Lower lobe of right lung (tissue), 2 donors: Measurements from ENCODE around the gene KCNIP3. TPM values are rescaled to one million over a fixed set of nuclear protein-coding genes. Genes with fewer than 3 reads are reported as not detected.

Experiments
- ATAC-seq, 2 donors: fragments of 200-7000 bp; cut with Tn5 transposase; one replicate each; pipeline ENCODE4 v1.9.1; 2020 to 2022; ENCODE audit warnings: mild to moderate bottlenecking in 2 of 2, moderate library complexity in 2 of 2
- DNase-seq: peaks from one replicate; pipeline ENCODE4 v3.0.0-alpha.2; 2020
- H3K27ac ChIP-seq: fragments of 200-600 bp; one replicate; pipeline ENCODE4 v1.8.0; 2022
- H3K27me3 ChIP-seq: fragments of 200-600 bp; one replicate; pipeline ENCODE4 v1.8.0; 2022; ENCODE audit warnings: low read depth
- H3K36me3 ChIP-seq: fragments of 200-600 bp; one replicate; pipeline ENCODE4 v1.8.0; 2022; ENCODE audit warnings: mild to moderate bottlenecking
- H3K4me1 ChIP-seq: fragments of 200-600 bp; one replicate; pipeline ENCODE4 v1.8.0; 2022
- H3K4me3 ChIP-seq: fragments of 200-600 bp; one replicate; pipeline ENCODE4 v1.8.0; 2022; ENCODE audit warnings: mild to moderate bottlenecking
- H3K9me3 ChIP-seq: fragments of 200-600 bp; one replicate; pipeline ENCODE4 v1.8.0; 2022
- CTCF ChIP-seq: fragments of 200-600 bp; IDR thresholded peaks from one replicate; pipeline ENCODE4 v1.8.0; 2022; ENCODE audit warnings: antibody characterized with exemption, mild to moderate bottlenecking
- intact Hi-C: fragments of 100-400 bp; cut with DNase I; formaldehyde crosslinking; loops from one replicate; pipeline ENCODE4 v1.11.0; 2022
- total RNA-seq: library from RNA; stranded (reverse); fragmentation: NEBNext Ultra II Directional; extraction: Animal tissue kit (Norgen Biotek cat#: 25700); gene quantifications from one replicate; pipeline ENCODE4 v1.2.1, GENCODE V29; 2021
- donor health status: DM: no; HTN: yes; CAD: no; lungs with severe emphysema.

Gene KCNIP3
- total RNA-seq, 1 donor from 2014 or later = 2.6 TPM

DNA sequence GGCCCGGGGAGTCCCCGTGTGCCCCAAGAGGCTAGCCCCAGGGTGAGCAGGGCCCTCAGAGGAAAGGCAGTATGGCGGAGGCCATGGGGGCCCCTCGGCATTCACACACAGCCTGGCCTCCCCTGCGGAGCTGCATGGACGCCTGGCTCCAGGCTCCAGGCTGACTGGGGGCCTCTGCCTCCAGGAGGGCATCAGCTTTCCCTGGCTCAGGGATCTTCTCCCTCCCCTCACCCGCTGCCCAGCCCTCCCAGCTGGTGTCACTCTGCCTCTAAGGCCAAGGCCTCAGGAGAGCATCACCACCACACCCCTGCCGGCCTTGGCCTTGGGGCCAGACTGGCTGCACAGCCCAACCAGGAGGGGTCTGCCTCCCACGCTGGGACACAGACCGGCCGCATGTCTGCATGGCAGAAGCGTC, 88.4 kb downstream of the KCNIP3 start:
- Histone ChIP-seq H3K4me1 (no peaks in the 10 kb centered on the region), H3K36me3 (no peaks in the 10 kb centered on the region), H3K27ac (no peak overlapping the region), H3K9me3 (no peaks in the 10 kb centered on the region), H3K27me3 (no peaks in the 10 kb centered on the region), H3K4me3 (no peak overlapping the region)
- no peak for TF ChIP-seq CTCF
- ATAC-seq (no peak), DNase-seq (no peak)
- intact Hi-C loops = no loop called here

- Histone ChIP-seq H3K36me3 (no peaks in the 10 kb centered on the region), H3K4me3 (no peak overlapping the region), H3K27me3 (no peaks in the 10 kb centered on the region), H3K9me3 (no peaks in the 10 kb centered on the region), H3K4me1 (no peaks in the 10 kb centered on the region), H3K27ac (no peak overlapping the region)
- DNase-seq = no peak
- TF ChIP-seq CTCF = no peak
- intact Hi-C loops = no loop called here
- ATAC-seq = no peak
Measured at GRCh38 chr2:95386031-95386430, 88.9 kb downstream of the KCNIP3 start.

GRCh38 chr2:95387358-95387757, 90.2 kb downstream of the KCNIP3 start:
- H3K36me3 ChIP-seq = no peaks in the 10 kb centered on the region
- DNase-seq (no peak), ATAC-seq (no peak)
- no peaks in the 10 kb centered on the region for H3K4me1 ChIP-seq
- intact Hi-C loops = no loop called here
- no peak for TF ChIP-seq CTCF
- no peak overlapping the region for H3K4me3 ChIP-seq
- H3K27me3 ChIP-seq = no peaks in the 10 kb centered on the region
- H3K27ac ChIP-seq = no peak overlapping the region
- no peaks in the 10 kb centered on the region for H3K9me3 ChIP-seq

DNA sequence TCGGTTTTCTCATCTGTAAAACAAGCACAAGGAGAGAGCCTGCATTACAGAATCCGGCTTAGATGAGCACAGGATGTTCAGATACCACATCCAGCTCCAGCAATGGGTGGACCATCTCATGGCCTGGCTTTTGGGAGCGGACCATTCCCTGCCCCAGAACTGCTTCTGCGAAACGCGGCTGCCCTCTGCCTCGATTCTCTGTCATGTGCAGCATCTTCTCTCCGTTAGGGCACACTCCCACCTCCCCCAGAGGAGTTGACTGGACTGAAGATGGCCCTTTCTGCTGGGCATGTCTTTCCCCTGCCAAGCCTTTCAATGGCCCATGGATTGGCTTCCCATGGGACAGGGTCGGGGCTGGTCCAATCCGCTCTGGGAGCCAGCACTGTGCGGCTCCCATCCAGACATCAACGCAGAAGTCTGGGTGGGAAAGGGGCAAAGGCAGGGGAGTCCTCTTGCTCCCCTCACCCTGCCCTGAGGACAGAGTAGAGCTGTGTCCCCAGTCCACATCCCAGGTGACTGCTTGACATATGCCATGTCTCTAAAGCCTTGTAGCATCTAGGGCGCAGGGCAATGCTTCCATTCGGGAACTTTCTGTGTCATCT, 91.0 kb downstream of the KCNIP3 start:
- H3K4me3 ChIP-seq = no peak overlapping the region
- no peaks in the 10 kb centered on the region for H3K9me3 ChIP-seq
- DNase-seq = no peak
- intact Hi-C loops = no loop called here
- H3K27me3 ChIP-seq = no peaks in the 10 kb centered on the region
- ATAC-seq = no peak
- no peak for TF ChIP-seq CTCF
- H3K36me3 ChIP-seq = no peaks in the 10 kb centered on the region
- H3K27ac ChIP-seq = no peak overlapping the region
- no peaks in the 10 kb centered on the region for H3K4me1 ChIP-seq

DNA sequence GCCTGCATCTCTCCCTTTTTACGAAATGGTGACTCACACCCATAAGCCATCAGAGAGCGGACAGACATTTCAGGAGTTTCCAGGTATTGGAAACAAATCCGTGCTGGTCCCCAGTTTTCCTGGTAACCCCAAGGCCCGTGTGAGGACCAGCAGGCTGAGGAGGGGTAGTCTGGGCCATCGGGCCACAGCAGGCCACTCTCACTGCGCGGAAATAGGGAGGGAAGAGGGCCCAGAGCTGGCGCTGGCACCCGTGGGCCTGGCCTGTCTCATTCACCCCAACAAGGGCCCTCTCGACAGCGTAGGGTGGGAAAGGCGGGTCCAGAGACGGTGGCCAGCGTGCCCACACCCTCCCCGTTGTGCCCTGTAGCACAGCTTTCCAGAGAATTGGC, 91.7 kb downstream of the KCNIP3 start:
- intact Hi-C loops = no loop called here
- no peak for TF ChIP-seq CTCF
- Histone ChIP-seq H3K9me3 (no peaks in the 10 kb centered on the region), H3K36me3 (no peaks in the 10 kb centered on the region), H3K27me3 (no peaks in the 10 kb centered on the region), H3K4me1 (no peaks in the 10 kb centered on the region), H3K4me3 (no peak overlapping the region), H3K27ac (no peak overlapping the region)
- no peak for DNase-seq
- ATAC-seq = peak in 1 of 2 donors; percentile 19
